H9 (cell line): ENCODE measurements around the gene ATP2C1. TPM values are rescaled to one million over a fixed set of nuclear protein-coding genes. Genes with fewer than 3 reads are reported as not detected.
A peak's percentile ranks its signal among the peaks of the same experiment; 100 is the strongest.

ENCODE experiments used
- DNase-seq: peaks from one replicate; pipeline ENCODE4 v3.0.0-alpha.2; 2017
- H2AFZ ChIP-seq: one replicate; pipeline ENCODE4 v1.6.1; 2013; ENCODE audit warnings: mild to moderate bottlenecking, low read length, control low read depth, moderate library complexity
- H2AK5ac ChIP-seq: 2 replicates; pipeline ENCODE4 v1.6.1; 2013; ENCODE audit warnings: low read length, control low read depth, mixed read lengths; ENCODE audit not compliant: insufficient read length
- H2BK120ac ChIP-seq: one replicate; pipeline ENCODE4 v1.6.1; 2013; ENCODE audit warnings: low read depth, mild to moderate bottlenecking, low read length, control low read depth, inconsistent platforms; ENCODE audit not compliant: poor library complexity, severe bottlenecking
- H2BK12ac ChIP-seq: 2 replicates; pipeline ENCODE4 v1.6.1; 2013; ENCODE audit warnings: low read length, control low read depth, mixed read lengths, low read depth; ENCODE audit not compliant: insufficient read length
- H2BK15ac ChIP-seq: 2 replicates; pipeline ENCODE4 v1.6.1; 2013; ENCODE audit warnings: low read depth, low read length, control low read depth
- H2BK20ac ChIP-seq: one replicate; pipeline ENCODE4 v1.6.1; 2013; ENCODE audit warnings: low read depth, mild to moderate bottlenecking, low read length, control low read depth, inconsistent platforms; ENCODE audit not compliant: poor library complexity, severe bottlenecking
- H2BK5ac ChIP-seq: 2 replicates; pipeline ENCODE4 v1.6.1; 2013; ENCODE audit warnings: low read length, control low read depth, mixed read lengths; ENCODE audit not compliant: insufficient read length
- H3K14ac ChIP-seq: 2 replicates; pipeline ENCODE4 v1.6.1; 2013; ENCODE audit warnings: low read length, control low read depth; ENCODE audit not compliant: insufficient read depth
- H3K18ac ChIP-seq: 2 replicates; pipeline ENCODE4 v1.6.1; 2013; ENCODE audit warnings: low read depth, mild to moderate bottlenecking, mixed read lengths, low read length, control low read depth; ENCODE audit not compliant: insufficient read length
- H3K23ac ChIP-seq: 2 replicates; pipeline ENCODE4 v1.6.1; 2013; ENCODE audit warnings: low read length, control low read depth, mixed read lengths, low read depth; ENCODE audit not compliant: insufficient read length
- H3K23me2 ChIP-seq: 2 replicates; pipeline ENCODE4 v1.6.1; 2013; ENCODE audit warnings: low read depth, mild to moderate bottlenecking, mixed read lengths, low read length, control low read depth; ENCODE audit not compliant: insufficient read length, poor library complexity, severe bottlenecking
- H3K27ac ChIP-seq: 2 replicates; pipeline ENCODE4 v1.5.1; 2013; ENCODE audit warnings: low read length, control low read depth, mixed read lengths, low read depth; ENCODE audit not compliant: insufficient read length
- H3K27me3 ChIP-seq: 2 replicates; pipeline ENCODE4 v1.6.1; 2013; ENCODE audit warnings: low read length, control low read depth, inconsistent platforms; ENCODE audit not compliant: insufficient read depth
- H3K4ac ChIP-seq: 2 replicates; pipeline ENCODE4 v1.6.1; 2013; ENCODE audit warnings: low read depth, mild to moderate bottlenecking, control low read depth, inconsistent platforms, low read length, moderate library complexity
- H3K4me1 ChIP-seq: 2 replicates; pipeline ENCODE4 v1.6.1; 2013; ENCODE audit warnings: low read length, control low read depth, inconsistent platforms; ENCODE audit not compliant: insufficient read depth
- H3K4me2 ChIP-seq: 2 replicates; pipeline ENCODE4 v1.6.1; 2013; ENCODE audit warnings: low read length, control low read depth, mixed read lengths; ENCODE audit not compliant: insufficient read length, insufficient read depth
- H3K56ac ChIP-seq: 2 replicates; pipeline ENCODE4 v1.6.1; 2013; ENCODE audit warnings: low read depth, mild to moderate bottlenecking, mixed read lengths, low read length, control low read depth; ENCODE audit not compliant: insufficient read length
- H3K79me1 ChIP-seq: 2 replicates; pipeline ENCODE4 v1.6.1; 2013; ENCODE audit warnings: low read depth, mild to moderate bottlenecking, moderate library complexity, low read length, control low read depth, inconsistent platforms; ENCODE audit not compliant: insufficient read depth, poor library complexity, severe bottlenecking
- H3K79me2 ChIP-seq: 2 replicates; pipeline ENCODE4 v1.6.1; 2013; ENCODE audit warnings: low read length, control low read depth, inconsistent platforms; ENCODE audit not compliant: insufficient read depth
- H3K9ac ChIP-seq: 2 replicates; pipeline ENCODE4 v1.6.1; 2013; ENCODE audit warnings: low read length, control low read depth, mixed read lengths; ENCODE audit not compliant: insufficient read length; ENCODE audit errors: extremely low read depth
- H3K9me3 ChIP-seq: one replicate; pipeline ENCODE4 v1.6.1; 2013; ENCODE audit warnings: low read depth, low read length, inconsistent platforms; ENCODE audit not compliant: control insufficient read depth
- H3T11ph ChIP-seq: one replicate; pipeline ENCODE4 v1.6.1; 2013; ENCODE audit warnings: mild to moderate bottlenecking, low read length, control low read depth, inconsistent platforms
- H4K20me1 ChIP-seq: one replicate; pipeline ENCODE4 v1.6.1; 2013; ENCODE audit not compliant: control insufficient read depth, insufficient read length, insufficient read depth
- H4K5ac ChIP-seq: 2 replicates; pipeline ENCODE4 v1.6.1; 2013; ENCODE audit warnings: low read depth, mild to moderate bottlenecking, mixed read lengths, low read length, control low read depth; ENCODE audit not compliant: insufficient read length
- H4K8ac ChIP-seq: replicated peaks from 2 replicates; pipeline ENCODE4 v1.6.1; 2013; ENCODE audit warnings: low read length, control low read depth, mixed read lengths, low read depth; ENCODE audit not compliant: insufficient read length
- H4K91ac ChIP-seq: 2 replicates; pipeline ENCODE4 v1.6.1; 2013; ENCODE audit warnings: low read depth, mild to moderate bottlenecking, moderate library complexity, mixed read lengths, low read length, control low read depth; ENCODE audit not compliant: insufficient read length
- H3K27ac Mint-ChIP-seq, 3 experiments: 2 replicates in 2 of 3; 3 replicates in 1 of 3; pipeline ENCODE4 v1.8.0; 2020 to 2021; ENCODE audit warnings: mixed read lengths in 3 of 3, mild to moderate bottlenecking in 1 of 3, moderate library complexity in 1 of 3
- H3K27me3 Mint-ChIP-seq: 2 replicates; pipeline ENCODE4 v1.8.0; 2021; ENCODE audit warnings: low read depth, mild to moderate bottlenecking, moderate library complexity, mixed read lengths
- H3K36me3 Mint-ChIP-seq, 3 experiments: 2 replicates in 2 of 3; 3 replicates in 1 of 3; pipeline ENCODE4 v1.8.0; 2020 to 2021; ENCODE audit warnings: low read depth in 3 of 3, mixed read lengths in 3 of 3; ENCODE audit not compliant: insufficient read depth in 1 of 3
- H3K4me1 Mint-ChIP-seq, 2 experiments: 2 replicates each; pipeline ENCODE4 v1.8.0; 2020; ENCODE audit warnings: mixed read lengths in 2 of 2
- H3K4me3 Mint-ChIP-seq, 2 experiments: 2 replicates in 1 of 2; 3 replicates in 1 of 2; pipeline ENCODE4 v1.8.0; 2020 to 2021; ENCODE audit warnings: mild to moderate bottlenecking in 2 of 2, mixed read lengths in 2 of 2, moderate library complexity in 1 of 2
- H3K9me3 Mint-ChIP-seq, 2 experiments: 2 replicates in 1 of 2; 3 replicates in 1 of 2; pipeline ENCODE4 v1.8.0; 2020; ENCODE audit warnings: mild to moderate bottlenecking in 2 of 2, mixed read lengths in 2 of 2, moderate library complexity in 1 of 2
- CTCF ChIP-seq: fragments of 200-600 bp; sonication (generic); conservative IDR thresholded peaks from 3 replicates; pipeline ENCODE4 v1.8.0; 2021; ENCODE audit warnings: antibody characterized with exemption, mild to moderate bottlenecking
- WGBS: extraction: QIAGEN DNeasy Blood & Tissue Kit; methylation state at CpG from one replicate; pipeline ENCODE4 v1.1.7; 2013; ENCODE audit warnings: missing lambda C conversion rate, low lambda C conversion rate, mixed read lengths; ENCODE audit not compliant: insufficient read length; ENCODE audit errors: extremely low coverage; 5-methylcytosine and 5-hydroxymethylcytosine counted together
- total RNA-seq: library from RNA; stranded (reverse); gene quantifications from 2 replicates; pipeline ENCODE4 v1.2.1, GENCODE V29; 2021

ATP2C1 gene
- total RNA-seq, 1 experiment from 2014 or later, result 65.5 TPM

- Histone ChIP-seq H2AK5ac (no peak overlapping the region), H3K27ac (no peak overlapping the region)
- DNase-seq, result no peak
Measured at GRCh38 chr3:130976706-130977105, 82.8 kb downstream of the ATP2C1 start.

More at GRCh38 chr3:130976706-130977105, 82.8 kb downstream of the ATP2C1 start:
- H3K27ac Mint-ChIP-seq, result peak overlapping the region in 1 of 3 experiments; percentile 68; a peak in 3 of 7 replicates
- no peaks in the 10 kb centered on the region for H3K79me2 ChIP-seq
- no peak overlapping the region for H4K91ac ChIP-seq
- H4K5ac ChIP-seq, result no peak overlapping the region
- H3K4me1 ChIP-seq, result peaks cover 4% of the 10 kb centered on the region; the same call in 1 of the 2 replicates
- H3K4me1 Mint-ChIP-seq, result peaks cover 13 to 28% of the 10 kb centered on the region in 2 experiments
- H2BK120ac ChIP-seq, result no peak overlapping the region
- no peak overlapping the region for H3K4me3 Mint-ChIP-seq
- no peak overlapping the region for H2AFZ ChIP-seq
- H2BK12ac ChIP-seq, result no peak overlapping the region
- H3K9me3 Mint-ChIP-seq, result no peaks in the 10 kb centered on the region
- no peak overlapping the region for H2BK20ac ChIP-seq
- H3K36me3 Mint-ChIP-seq, result peaks cover 6 to 26% (median 18%) of the 10 kb centered on the region in 3 experiments; a peak in 6 of 7 replicates
- H4K8ac ChIP-seq, result no peak overlapping the region
- no peaks in the 10 kb centered on the region for H3K79me1 ChIP-seq
- no peak overlapping the region for H3K23ac ChIP-seq
- H3K14ac ChIP-seq, result no peak overlapping the region
- WGBS, result no CpG with 5 or more reads among the region's 4 CpGs
- no peak overlapping the region for H3T11ph ChIP-seq
- H3K9ac ChIP-seq, result no peak overlapping the region
- H2BK5ac ChIP-seq, result no peak overlapping the region
- no peak overlapping the region for H2BK15ac ChIP-seq
- no peaks in the 10 kb centered on the region for H3K27me3 ChIP-seq
- no peak overlapping the region for H3K56ac ChIP-seq
- H3K4ac ChIP-seq, result no peak overlapping the region
- no peak for TF ChIP-seq CTCF
- no peaks in the 10 kb centered on the region for H3K27me3 Mint-ChIP-seq
- H3K9me3 ChIP-seq, result no peaks in the 10 kb centered on the region
- H3K18ac ChIP-seq, result no peak overlapping the region
- no peaks in the 10 kb centered on the region for H3K23me2 ChIP-seq
- H4K20me1 ChIP-seq, result no peaks in the 10 kb centered on the region
- H3K4me2 ChIP-seq, result no peak overlapping the region
